NT2/D1 (cell line): ENCODE results near the gene ITGB1.

Source experiments
- SUZ12 ChIP-seq: IDR thresholded peaks from 2 replicates; pipeline ENCODE4 v1.6.1; 2011; ENCODE audit not compliant: insufficient read length, insufficient read depth; ENCODE audit errors: extremely low read depth
- YY1 ChIP-seq: IDR thresholded peaks from 2 replicates; pipeline ENCODE4 v1.6.1; 2011; ENCODE audit not compliant: insufficient read length, insufficient read depth
- ZNF274 ChIP-seq: IDR thresholded peaks from 2 replicates; pipeline ENCODE4 v1.6.1; 2011; ENCODE audit warnings: mild to moderate bottlenecking, low read depth, low read length

GRCh38 chr10:33001908-33002492 is 44.0 kb upstream of the ITGB1 start:
- TF ChIP-seq YY1 (no peak), SUZ12 (no peak), ZNF274 (no peak)
